ENCODE data around the gene AKR7A2. TPM values are rescaled to one million over a fixed set of nuclear protein-coding genes. Genes with fewer than 3 reads are reported as not detected.
"Not testable (repeated sequence)": the region's sequence is repeated elsewhere in the genome, so short reads cannot be mapped to it uniquely, and the experiment has no call there.

The AKR7A2 gene
- total RNA-seq, 1 donor from 2014 or later: 63.8 TPM

DNA sequence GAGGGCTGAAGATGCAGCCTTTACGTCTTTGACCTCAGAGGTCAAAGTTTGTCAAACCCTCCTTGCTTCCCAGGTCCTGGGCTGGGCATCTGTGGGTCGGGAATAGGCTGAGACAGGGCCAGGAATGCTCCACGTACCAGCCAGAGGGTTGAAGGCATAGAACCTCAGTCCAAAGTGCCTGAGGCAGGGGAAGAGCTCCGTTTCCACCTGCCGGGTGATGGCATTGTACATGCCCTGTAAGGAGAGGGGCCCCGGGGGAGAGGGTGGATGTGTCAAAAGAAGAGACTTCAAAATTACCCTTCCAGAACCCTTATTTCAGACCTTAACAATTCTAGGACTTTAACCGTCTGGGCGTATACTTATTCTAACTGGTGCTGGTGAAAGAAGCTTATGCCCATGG, 27.1 kb downstream of the AKR7A2 start:
- TF ChIP-seq POLR2A (IDR thresholded peaks at IDR 0.05) (no peak), CTCF (IDR thresholded peaks at IDR 0.05) (no peak), POLR2AphosphoS5 (IDR thresholded peaks at IDR 0.05; ENCODE audit: insufficient read depth in 1 of 2, low read depth in 1 of 2) (no peak)
- no peaks in the 10 kb centered on the region for H3K36me3 ChIP-seq
- no peak overlapping the region for H3K4me3 ChIP-seq
- no peak for DNase-seq (ENCODE audit: extremely low spot score in 2 of 2)
- no peaks in the 10 kb centered on the region for H3K9me3 ChIP-seq
- intact Hi-C loops (cut with DNase I): no loop called here
- H3K27me3 ChIP-seq: no peaks in the 10 kb centered on the region
- peaks cover 5% of the 10 kb centered on the region for H3K4me1 ChIP-seq
- no peak overlapping the region for H3K27ac ChIP-seq

DNA sequence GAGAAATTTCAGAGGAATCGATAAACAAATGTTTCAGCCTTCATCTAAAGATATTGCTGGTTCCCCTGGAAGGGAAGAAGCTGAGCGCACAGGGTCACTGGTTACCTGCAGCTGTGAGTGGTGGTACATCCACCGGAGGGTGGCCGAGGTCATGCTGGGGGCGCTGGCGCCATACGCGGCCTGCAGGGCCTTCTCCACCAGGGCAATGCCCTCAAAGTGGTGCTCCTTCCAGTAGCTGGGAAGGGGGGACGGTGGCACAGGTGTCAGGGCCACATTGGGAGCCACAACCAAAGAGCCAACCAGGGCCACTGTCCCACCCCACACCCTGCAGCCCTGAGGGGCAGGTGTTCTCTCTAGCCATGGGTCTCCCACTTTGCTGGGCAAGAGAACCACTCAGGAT, 28.1 kb downstream of the AKR7A2 start:
- H3K4me3 ChIP-seq: no peak overlapping the region
- H3K4me1 ChIP-seq: peaks cover under 1% of the 10 kb centered on the region
- no peaks in the 10 kb centered on the region for H3K36me3 ChIP-seq
- intact Hi-C loops (cut with DNase I): no loop called here
- no peaks in the 10 kb centered on the region for H3K9me3 ChIP-seq
- TF ChIP-seq CTCF (IDR thresholded peaks at IDR 0.05) (no peak), POLR2AphosphoS5 (IDR thresholded peaks at IDR 0.05; ENCODE audit: insufficient read depth in 1 of 2, low read depth in 1 of 2) (no peak), POLR2A (IDR thresholded peaks at IDR 0.05) (no peak)
- DNase-seq (ENCODE audit: extremely low spot score in 2 of 2): no peak
- no peak overlapping the region for H3K27ac ChIP-seq
- no peaks in the 10 kb centered on the region for H3K27me3 ChIP-seq

DNA sequence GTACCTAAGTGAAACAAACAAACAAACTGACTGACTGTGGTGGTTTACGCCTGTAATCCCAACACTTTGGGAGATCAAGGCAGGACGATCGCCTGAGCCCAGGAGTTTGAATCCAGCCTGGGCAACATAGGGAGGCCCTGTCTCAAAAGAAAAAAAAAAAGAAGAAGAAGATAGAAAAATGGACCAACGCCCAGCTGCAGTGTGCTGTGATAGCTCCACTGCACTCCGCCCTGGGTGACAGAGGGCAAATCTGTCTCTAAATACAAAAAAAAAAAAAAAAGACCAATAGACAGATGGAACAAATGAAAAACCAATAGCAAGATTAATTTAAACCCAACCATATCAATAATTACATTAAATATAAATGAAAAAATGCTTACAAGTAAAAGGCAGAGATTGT, 37.3 kb downstream of the AKR7A2 start:
- Histone ChIP-seq H3K27me3 (no peaks in the 10 kb centered on the region), H3K4me3 (no peak overlapping the region), H3K27ac (no peak overlapping the region), H3K36me3 (no peaks in the 10 kb centered on the region), H3K9me3 (no peaks in the 10 kb centered on the region), H3K4me1 (no peaks in the 10 kb centered on the region)
- TF ChIP-seq POLR2AphosphoS5 (IDR thresholded peaks at IDR 0.05; ENCODE audit: insufficient read depth in 1 of 2, low read depth in 1 of 2) (no peak), POLR2A (IDR thresholded peaks at IDR 0.05) (no peak), CTCF (IDR thresholded peaks at IDR 0.05) (no peak)
- intact Hi-C loops (cut with DNase I): no loop called here
- DNase-seq (ENCODE audit: extremely low spot score in 2 of 2): no peak

DNA sequence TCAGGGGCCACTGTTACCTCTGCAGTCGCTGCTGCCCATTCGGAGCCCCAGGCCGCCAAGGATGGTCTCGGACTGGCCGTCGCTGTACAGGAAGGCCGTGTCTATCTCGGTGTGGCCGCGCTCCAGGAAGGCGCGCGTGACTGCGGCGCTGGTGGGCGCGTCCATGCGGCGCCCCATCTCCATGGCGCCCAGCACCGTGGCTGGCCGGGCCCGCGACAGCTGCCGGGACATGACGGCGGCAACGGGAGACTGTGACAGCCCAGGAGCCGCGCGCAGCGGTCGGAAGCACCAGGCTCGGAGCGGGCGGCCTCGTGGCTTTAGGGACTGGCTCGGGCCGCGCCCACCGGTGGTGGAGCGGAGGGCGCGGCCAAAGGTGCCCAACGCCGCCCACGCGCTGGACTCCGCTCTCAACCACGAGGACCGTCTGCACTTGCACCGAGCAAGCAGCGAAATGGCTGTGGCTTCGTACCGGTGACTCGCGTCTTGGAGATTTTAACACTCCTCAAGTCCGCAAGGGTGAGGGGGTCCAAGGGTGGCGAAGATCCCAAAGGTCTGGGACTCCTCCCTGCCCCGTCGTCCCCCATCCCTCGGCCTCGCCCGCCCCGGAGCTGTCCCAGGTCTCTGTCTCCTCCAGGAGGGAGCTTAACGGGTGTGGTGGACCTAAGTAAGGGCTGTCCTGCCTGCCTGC, 38.0 kb downstream of the AKR7A2 start:
- intact Hi-C loops (cut with DNase I); H3K9me3 ChIP-seq; H3K4me1 ChIP-seq; DNase-seq (ENCODE audit: extremely low spot score in 2 of 2); H3K27me3 ChIP-seq; H3K36me3 ChIP-seq; H3K27ac ChIP-seq: not testable (repeated sequence)
- peak overlapping the region; percentile 4 to 13 for H3K4me3 ChIP-seq

DNA sequence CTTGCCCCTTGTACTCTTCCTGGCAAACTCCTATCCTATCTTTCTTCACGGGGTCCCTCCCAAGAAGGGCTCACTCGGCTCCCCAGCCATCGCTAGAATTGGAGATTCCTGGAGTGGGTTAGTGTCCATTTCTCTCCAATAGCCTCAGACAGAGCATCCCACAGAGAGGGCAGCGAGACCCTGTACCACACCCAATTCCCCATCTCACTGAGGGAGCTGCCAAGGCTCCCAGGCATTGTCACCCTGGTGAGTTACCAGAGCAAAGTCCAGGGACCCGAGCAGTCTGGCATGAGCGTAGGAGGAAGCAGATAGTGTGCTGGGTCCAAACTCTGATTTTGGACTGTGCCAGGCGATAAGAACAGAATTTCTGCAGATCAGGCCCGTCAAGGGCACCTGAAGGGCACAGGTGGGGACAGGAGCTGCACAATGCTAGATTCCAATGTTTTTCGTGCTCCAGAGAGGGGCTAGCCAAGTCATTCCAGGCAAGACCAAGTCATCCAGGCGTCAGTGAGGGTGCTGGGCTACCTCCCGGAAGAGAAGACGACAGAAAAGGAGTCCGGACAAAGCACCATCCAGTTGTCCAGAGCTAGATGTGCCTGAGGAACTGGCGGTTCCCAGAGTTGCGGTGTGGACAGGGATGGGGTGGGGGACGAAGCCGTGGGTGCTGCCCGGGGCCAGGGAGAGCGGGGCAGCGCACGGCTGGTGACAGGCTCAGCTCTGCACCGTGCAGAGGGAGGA, 38.7 kb downstream of the AKR7A2 start:
- Histone ChIP-seq H3K4me1 (no peaks in the 10 kb centered on the region), H3K9me3 (no peaks in the 10 kb centered on the region), H3K4me3 (no peak overlapping the region), H3K36me3 (no peaks in the 10 kb centered on the region), H3K27ac (no peak overlapping the region), H3K27me3 (no peaks in the 10 kb centered on the region)
- TF ChIP-seq POLR2AphosphoS5 (IDR thresholded peaks at IDR 0.05; ENCODE audit: insufficient read depth in 1 of 2, low read depth in 1 of 2) (no peak), POLR2A (IDR thresholded peaks at IDR 0.05) (no peak), CTCF (IDR thresholded peaks at IDR 0.05) (no peak)
- no peak for DNase-seq (ENCODE audit: extremely low spot score in 2 of 2)
- intact Hi-C loops (cut with DNase I): no loop called here

Measured in vagina (tissue), 2 donors.